Daoy (cell line): Measurements from ENCODE around the gene EEF1B2. TPM values are rescaled to one million over a fixed set of nuclear protein-coding genes. Genes with fewer than 3 reads are reported as not detected.
"Not testable (repeated sequence)": the region's sequence is repeated elsewhere in the genome, so short reads cannot be mapped to it uniquely, and the experiment has no call there.

Experiments
- DNase-seq: peaks from one replicate; pipeline ENCODE4 v3.0.0-alpha.2; 2015; ENCODE audit warnings: low read depth
- total RNA-seq: library from RNA; depleted of rRNA; stranded (reverse); fragments of >200 nt; shearing (Covaris generic); gene quantifications from 2 replicates; pipeline ENCODE4 v1.2.3, GENCODE V29; 2014

The EEF1B2 gene
- total RNA-seq, 1 experiment from 2014 or later = 646 TPM

DNA sequence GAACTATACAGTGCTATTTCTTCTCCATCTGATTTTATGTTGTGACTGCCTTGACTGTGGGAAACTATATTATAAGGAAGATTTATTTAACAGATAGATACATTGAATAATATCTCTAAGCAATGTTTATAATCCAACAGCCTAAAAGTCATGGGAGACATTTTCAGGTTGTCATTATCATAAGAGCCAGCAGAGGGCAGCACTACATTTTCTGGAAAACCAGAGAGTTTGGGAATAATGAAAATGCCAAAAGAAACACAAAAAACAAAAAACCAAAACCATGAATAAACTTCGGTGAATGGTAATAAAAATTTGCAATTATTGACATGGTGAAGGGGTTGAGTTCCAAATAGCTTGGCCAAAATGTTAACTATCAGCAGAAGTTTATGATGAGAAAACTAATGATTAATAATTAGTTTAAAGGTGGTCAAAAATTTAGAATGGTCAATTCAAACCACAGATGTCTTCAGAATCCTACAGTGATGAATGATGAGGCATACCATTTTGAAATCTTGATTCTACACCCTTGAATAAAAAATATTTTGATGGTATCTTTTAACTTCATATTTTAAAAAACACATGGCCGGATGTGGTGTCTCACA lies 4.7 kb downstream of the EEF1B2 start:
- peak; percentile 18 for DNase-seq

DNA sequence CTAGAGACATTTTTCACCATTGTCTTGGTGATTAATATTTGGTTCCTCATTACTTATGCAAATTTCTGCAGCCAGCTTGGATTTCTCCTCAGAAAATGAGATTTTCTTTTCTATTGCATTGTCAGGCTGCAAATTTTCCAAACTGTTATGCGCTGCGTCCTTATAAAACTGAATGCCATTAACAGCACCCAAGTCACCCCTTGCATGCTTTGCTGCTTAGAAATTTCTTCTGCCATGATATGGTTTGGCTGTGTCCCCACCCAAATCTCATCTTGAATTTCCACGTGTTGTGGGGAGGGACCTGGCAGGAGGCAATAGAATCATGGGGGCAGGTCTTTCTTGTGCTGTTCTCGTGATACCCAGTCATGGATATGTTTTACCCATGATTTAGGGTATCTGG lies 8.5 kb downstream of the EEF1B2 start:
- not testable (repeated sequence) for DNase-seq

DNA sequence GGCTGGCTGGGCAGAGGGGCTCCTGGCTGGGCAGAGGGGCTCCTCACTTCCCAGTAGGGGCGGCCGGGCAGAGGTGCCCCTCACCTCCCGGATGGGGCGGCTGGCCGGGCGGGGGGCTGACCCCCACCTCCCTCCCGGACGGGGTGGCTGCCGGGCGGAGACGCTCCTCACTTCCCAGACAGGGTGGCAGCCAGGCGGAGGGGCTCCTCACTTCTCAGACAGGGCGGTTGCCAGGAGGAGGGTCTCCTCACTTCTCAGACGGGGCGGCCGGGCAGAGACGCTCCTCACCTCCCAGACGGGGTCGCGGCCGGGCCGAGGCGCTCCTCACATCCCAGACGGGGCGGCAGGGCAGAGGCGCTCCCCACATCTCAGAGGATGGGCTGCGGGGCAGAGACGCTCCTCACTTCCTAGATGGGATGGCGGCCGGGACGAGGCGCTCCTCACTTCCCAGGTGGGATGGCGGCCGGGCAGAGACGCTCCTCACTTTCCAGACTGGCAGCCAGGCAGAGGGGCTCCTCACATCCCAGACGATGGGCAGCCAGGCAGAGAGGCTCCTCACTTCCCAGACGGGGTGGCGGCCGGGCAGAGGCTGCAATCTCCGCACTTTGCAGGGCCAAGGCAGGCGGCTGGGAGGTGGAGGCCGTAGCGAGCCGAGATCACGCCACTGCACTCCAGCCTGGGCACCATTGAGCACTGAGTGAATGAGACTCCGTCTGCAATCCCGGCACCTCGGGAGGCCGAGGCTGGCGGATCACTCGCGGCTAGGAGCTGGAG lies 12.1 kb downstream of the EEF1B2 start:
- DNase-seq = not testable (repeated sequence)

DNA sequence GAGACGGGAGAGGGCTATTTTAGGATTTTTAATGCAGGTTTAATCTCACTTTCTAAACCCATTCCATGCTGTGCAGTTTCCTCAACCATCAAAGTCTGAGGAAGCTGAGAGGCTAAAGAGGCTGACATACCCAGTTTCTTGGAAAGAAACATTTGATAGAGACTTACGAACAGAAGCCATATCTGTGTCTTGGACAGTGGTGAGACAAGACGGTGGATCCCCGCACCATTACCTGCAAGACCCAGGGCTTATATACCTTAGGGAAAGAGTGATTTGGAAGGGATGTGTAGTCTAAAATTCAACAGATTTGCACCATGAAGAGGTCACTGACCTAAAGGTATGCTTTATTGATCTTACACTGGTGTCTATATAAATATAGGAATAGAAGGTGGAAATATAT lies 13.5 kb downstream of the EEF1B2 start:
- DNase-seq = no peak

DNA sequence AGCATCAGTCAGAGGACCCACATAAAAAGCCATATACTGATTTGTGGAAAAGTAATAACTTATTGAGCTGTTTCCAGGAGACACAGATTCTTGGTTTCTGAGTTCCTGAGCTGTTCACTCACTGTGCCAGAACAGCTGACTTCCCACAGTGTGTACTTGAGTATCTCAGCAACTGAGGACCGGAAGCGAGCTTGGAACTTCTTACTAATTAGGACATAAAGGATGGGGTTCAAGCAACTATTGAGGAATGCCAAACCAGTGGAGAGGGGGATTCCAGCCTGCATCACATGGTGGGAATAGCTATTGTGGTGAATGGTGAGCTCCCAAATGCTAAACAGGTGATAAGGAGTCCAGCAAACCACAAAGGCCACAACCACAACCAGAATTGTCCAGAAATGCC lies 16.4 kb downstream of the EEF1B2 start:
- peak; percentile 21 for DNase-seq

DNA sequence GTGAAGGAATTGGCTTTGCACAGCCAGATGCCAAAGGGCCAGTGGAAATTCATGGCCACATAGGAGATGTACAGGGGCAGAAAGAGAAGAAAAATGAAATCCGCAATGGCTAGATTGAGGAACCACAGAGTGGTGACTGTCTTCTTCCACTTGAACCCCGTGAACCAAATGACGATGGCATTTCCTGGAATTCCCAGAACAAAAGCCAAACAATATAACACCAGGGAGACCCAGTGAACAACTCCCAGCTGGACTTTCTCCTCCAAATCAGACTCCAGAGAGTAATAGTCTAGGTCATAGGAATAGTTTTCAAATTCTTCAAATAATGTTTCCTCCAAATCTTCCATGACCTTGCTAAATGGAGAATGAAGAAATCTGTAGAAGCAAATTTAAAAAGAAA lies 17.2 kb downstream of the EEF1B2 start:
- no peak for DNase-seq

DNA sequence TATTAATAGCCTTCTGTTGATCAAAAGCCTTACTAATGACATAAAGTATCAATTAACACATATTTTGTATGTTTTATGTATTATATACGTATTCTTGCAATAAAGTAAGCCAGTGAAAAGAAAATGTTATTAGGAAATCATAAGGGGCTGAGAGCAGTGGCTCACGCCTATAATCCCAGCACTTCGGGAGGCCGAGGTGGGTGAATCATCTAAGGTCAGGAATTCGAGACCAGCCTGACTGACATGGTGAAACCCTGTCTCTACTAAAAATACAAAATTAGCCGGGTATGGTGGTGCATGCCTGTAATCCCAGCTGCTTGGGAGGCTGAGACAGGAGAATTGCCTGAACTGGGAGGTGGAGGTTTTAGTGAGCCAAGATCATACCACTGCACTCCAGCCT lies 21.8 kb downstream of the EEF1B2 start:
- DNase-seq = peak; percentile 9

DNA sequence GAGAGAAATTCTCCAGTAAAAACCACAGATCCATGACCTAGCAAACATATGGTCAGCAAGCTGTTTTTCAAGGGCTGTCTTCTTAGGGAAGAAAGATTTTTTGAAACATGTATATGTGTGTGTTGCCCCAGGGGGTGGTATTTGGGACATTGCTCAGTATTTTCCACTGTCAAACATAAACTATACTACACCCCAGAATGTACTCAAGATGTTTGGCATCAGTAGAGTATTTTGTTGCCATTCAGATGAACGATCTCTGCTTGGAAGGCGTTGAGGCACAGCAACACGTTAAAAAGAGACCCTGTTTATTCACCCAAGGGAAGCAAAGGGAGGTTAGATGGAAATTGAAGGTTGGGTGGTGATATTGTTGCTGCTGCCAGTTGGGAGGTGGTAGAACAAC lies 30.0 kb downstream of the EEF1B2 start:
- DNase-seq = no peak

DNA sequence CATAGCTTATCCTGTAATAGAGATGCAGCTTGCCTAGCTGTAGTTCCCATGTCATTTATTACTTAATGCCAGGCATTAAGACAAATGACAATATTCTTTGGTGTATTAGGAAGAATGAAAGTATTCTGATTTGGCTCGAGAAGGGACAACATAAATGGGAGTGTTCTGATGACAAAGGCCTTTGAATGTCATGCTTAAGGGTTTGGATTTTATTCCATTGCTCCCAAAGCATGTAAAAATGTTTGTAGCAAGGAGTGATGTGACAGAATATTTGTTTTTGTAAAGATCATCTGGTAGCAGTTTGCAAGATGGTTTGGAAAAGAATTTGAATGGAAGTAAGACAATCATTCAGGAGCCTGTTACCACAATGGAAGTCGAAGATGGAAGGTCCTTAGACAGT lies 30.4 kb downstream of the EEF1B2 start:
- no peak for DNase-seq

DNA sequence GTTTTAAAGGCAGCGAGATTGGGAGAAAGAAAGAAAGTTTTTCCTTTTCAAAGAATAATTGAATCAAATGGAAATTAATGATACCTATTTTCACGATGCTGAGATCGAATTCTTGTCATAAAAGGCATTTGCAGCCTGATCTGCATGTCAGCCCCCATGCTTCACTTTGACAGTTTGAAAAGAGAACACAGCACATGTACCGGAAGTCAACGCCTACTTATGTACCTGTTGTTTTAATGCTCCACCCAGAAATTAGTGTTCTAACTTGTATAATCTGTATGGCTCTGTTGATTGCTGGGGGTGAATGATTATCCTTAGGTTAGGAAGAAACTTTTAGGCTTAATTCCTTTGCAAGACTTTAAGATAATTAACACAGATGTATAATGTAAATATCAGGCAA lies 31.0 kb downstream of the EEF1B2 start:
- no peak for DNase-seq

DNA sequence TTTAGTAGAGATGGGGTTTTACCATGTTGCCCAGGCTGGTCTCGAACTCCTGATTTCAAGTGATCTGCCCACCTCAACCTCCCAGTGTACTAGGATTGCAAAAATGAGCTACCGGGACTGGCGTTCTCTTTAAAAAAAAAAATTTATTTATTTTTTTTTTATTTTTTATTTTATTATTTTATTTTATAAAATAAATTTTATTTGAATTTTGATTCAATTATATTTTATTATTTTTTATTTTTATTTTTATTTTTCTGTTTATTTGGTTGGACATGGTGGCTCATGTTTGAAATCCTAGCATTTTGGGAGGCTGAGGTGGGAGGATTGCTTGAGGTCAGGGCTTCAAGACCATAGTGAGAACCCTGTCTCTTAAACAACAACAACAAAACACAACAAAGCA lies 32.5 kb downstream of the EEF1B2 start:
- no peak for DNase-seq

DNA sequence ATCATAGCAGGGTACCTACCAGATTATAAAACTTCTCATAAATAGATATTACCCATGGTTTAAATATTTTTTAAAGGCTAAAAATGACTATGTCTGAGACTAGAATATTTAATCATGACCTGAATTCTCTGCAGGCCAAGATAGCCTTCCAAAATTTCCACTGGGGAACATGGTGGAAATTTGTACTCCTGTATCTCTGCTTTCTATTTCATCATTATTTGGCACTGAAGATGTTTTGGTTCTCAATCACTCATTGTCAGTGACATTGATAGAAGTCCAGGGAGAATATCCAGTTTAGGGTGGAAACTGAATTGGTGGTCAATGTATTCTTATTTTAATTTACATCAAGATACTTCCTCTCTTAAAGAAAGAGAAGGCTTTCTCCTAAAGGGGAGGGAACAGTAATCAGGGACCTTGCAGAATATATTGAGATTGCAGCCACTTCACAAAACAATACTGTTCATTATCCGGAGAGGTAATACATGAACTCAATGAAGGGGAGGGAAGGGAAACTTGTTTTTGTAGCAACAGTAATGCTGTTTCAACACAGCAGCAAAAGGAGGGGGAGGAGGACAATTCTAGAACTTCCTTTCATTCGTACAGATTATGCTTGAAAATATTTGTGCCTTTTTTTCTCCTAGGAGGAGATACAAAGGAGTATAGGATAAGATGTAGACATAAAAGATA lies 34.1 kb downstream of the EEF1B2 start:
- DNase-seq = no peak

DNA sequence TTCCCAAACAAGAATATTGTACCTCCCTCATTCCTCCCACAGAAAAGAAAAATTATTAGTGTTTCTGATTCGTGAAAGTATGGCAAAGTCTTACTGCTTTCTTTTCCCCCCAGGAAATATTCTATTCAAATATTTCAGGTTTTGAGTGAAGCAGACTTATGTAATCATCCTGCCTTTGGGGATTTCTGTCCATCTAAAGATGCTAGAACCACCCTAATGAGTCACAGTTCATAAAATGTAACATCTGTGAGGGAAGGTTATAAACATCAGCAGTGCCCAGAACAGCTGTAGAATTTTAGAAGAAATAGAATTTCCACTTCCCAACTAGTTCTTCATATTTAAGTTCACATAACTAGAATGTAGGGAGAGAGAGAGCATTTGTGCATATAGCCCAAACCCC lies 39.0 kb downstream of the EEF1B2 start:
- no peak for DNase-seq

DNA sequence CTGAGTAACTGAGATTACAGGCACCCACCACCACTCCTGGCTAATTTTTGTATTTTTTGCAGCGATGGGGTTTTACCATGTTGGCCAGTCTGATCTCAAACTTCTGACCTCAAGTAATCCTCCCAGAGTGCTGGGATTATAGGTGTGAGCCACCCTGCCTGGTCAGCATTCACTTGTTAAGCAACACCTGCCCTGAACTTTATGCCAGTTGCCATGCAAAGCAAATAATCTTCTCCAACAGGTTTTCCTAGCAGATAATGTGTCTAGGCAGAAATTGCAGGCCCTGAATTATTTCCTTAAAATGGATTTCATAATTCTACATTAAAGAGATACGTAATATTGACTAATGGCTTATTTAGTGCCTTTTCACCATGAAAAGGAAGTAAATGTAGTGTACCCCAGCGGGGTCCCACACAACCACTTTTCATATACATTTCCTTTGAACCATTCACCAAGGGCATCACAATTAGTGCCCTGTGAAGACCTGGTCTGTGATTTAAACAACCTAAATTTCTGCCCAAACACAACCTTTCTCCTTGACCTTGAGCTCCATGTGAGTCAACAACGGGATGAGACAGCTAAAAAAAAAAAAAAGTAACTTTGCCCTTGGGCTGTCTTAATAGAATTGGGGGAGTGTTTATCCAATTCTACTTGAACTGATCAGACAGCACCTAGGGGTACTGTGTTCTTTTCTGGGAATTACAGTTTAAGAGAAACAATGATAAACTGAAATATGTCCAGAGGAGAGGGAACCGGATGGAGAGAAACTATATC lies 41.6 kb downstream of the EEF1B2 start:
- DNase-seq = no peak

DNA sequence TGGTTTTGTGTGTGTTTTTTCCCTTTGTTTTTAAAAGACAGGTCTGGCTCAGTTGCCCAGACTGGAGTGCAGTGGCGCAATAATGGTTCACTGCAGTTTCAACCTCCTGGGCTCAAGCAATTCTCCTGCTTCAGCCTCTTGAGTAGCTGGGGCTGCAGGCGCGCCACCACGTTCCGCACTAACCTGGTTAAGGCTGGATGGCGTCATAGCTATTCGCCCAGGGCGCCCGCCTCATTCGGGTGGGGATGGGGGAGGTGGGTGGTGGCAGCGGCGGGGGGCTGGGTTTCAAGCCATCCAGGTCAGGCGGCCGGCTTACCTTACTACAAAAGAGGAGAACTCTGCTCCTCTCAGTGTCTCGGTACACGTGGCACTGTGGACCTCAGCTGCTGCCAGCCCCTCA lies 42.8 kb downstream of the EEF1B2 start:
- DNase-seq = no peak

DNA sequence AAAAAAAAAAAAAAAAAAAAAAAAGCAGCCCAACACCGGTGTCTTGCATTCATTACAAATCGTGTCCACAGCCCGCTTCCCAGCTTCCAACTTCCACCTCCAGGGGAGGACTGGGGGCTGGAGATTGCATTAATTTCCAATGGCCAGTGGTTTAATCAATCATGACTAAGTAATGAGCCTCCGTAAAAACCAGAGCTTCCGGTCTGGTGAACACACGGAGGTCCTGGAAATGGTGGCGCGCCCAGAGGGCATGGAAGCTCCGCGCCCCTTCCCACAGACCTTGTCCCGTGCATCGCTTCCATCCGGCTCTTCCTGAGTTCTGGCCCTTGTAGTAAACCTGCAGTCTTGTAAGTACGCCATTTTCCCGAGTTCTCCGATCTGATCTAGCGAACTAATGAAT lies 43.6 kb downstream of the EEF1B2 start:
- DNase-seq = no peak

DNA sequence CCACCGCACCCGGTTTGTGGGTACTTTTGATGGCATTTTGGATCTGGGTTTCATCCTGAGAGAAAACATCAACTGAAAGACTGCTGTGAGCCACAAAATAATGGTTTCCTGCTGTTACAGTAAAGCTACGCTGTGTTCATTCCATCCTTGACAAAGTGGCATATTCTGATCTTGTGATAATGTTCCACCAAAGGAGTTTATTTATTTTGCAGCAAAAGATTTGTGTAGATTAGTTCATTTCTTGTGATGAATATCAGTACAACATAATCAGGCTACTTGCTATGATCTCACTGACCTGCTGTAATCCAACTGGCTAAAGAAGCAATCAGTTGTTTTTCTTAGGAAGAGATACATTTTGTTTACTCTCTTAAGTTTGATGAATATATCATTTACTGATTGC lies 45.0 kb downstream of the EEF1B2 start:
- DNase-seq = no peak

DNA sequence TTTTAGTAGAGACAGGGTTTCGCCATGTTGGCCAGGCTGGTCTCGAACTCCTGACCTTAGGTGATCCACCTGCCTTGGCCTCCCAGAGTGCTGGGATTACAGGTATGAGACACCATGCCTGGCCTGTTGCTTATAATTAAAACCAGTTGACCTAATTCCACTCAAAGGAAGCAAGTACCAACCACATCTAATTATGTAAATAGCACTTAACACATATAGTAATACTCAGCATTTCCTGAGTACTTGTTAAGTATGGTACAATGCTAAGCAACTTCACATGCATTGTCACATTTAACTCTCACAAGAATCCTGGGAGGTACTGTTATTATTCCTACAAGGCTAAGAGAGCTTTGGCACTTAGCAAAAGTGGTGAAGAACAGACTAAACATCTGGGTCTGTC lies 47.6 kb downstream of the EEF1B2 start:
- DNase-seq = not testable (repeated sequence)

DNA sequence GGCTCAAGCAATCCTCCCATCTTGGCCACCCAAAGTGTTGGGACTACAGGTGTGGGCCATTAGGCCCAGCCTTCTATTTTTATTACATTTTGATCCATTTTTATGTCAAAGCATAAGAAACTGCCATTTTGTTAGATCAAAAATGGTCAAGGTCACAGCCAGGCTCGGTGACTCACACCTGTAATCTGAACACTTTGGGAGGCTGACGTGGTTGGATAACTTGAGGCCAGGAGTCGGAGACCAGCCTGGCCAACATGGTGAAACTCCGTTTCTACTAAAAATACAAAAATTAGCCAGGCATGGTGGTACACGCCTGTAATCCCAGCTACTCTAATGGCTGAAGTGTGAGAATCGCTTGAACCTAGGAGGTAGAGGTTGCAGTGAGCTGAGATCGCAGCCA lies 49.2 kb downstream of the EEF1B2 start:
- DNase-seq = peak; percentile 47

DNA sequence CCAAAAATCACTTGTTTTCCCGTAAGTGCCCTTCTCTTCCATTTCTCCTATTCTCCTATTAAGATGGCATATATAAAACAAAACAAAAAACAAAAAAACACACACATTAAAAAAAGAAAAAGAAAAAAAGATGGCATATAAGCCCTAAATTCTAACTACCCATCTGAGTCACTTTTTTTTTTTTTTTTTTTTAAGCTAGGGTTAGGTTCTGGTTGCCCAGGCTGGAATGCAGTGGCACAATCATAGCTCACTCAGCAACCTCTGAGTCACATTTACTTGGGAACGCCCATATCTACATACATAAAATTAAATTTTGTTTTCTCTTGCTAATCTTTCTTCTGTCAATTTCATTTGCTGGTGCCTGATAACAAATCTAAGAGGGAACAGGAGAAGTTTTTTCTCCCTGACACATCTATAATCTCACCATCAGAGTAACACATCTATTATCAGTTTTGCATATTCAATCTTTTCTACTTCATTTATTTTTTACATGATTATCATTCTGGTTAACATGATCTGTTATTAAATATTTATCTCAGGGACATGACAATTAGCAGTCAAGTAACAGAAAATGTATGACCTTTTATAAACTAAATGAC lies 52.1 kb downstream of the EEF1B2 start:
- DNase-seq = peak; percentile 77
